OCI-LY7 (cell line): ENCODE measurements around the gene ZNF503. TPM values are rescaled to one million over a fixed set of nuclear protein-coding genes. Genes with fewer than 3 reads are reported as not detected.

Experiments used
- BruUV-seq: library from RNA; stranded (reverse); fragments of 400-500 nt; replicated peaks from 2 replicates; lab custom pipeline; 2021; lab: Mats Ljungman, UMichigan
- CTCF ChIA-PET: fragments of 300-600 bp; sonication (Branson Sonifier 250); formaldehyde crosslinking; loops from one replicate; lab custom pipeline; 2022; ENCODE audit warnings: antibody characterized with exemption; ENCODE audit not compliant: unreplicated experiment; lab: Charles Lee
- POLR2A ChIA-PET: fragments of 300-600 bp; sonication (Branson Sonifier 250); formaldehyde crosslinking; loops from one replicate; lab custom pipeline; 2022; ENCODE audit warnings: antibody characterized with exemption; lab: Charles Lee
- DNase-seq: peaks from one replicate; pipeline ENCODE4 v3.0.0-alpha.2; 2015; ENCODE audit warnings: low spot score
- H2AFZ ChIP-seq: fragments of 200-600 bp; sonication (generic), shearing (Covaris generic); 2 replicates; pipeline ENCODE4 v1.6.1; 2014; ENCODE audit warnings: mild to moderate bottlenecking, antibody characterized with exemption, low read length, moderate library complexity
- H3K27ac ChIP-seq: fragments of 200-600 bp; sonication (generic); 2 replicates; pipeline ENCODE4 v1.5.1; 2014; ENCODE audit warnings: mixed run types, low read depth, mild to moderate bottlenecking, moderate library complexity, low read length, inconsistent platforms; ENCODE audit not compliant: poor library complexity, severe bottlenecking
- H3K36me3 ChIP-seq: fragments of 200-600 bp; sonication (generic); 2 replicates; pipeline ENCODE4 v1.6.1; 2014; ENCODE audit warnings: mild to moderate bottlenecking, antibody characterized with exemption, low read length, moderate library complexity, mixed read lengths; ENCODE audit not compliant: insufficient read depth
- H3K4me1 ChIP-seq: fragments of 200-600 bp; sonication (generic); 2 replicates; pipeline ENCODE4 v1.5.1; 2014; ENCODE audit warnings: mild to moderate bottlenecking, low read length; ENCODE audit not compliant: insufficient read depth, poor library complexity, severe bottlenecking
- H3K4me2 ChIP-seq: fragments of 200-600 bp; sonication (generic); 2 replicates; pipeline ENCODE4 v1.6.1; 2014; ENCODE audit warnings: mild to moderate bottlenecking, low read length
- H3K4me3 ChIP-seq: fragments of 200-600 bp; sonication (generic); 2 replicates; pipeline ENCODE4 v1.5.1; 2014; ENCODE audit warnings: mild to moderate bottlenecking, low read depth, low read length; ENCODE audit not compliant: poor library complexity, severe bottlenecking
- H3K79me2 ChIP-seq: fragments of 200-600 bp; sonication (generic); 2 replicates; pipeline ENCODE4 v1.6.1; 2016; ENCODE audit warnings: low read depth, mild to moderate bottlenecking, low read length, moderate library complexity, mixed read lengths; ENCODE audit not compliant: insufficient read depth
- H3K9me2 ChIP-seq: fragments of 200-600 bp; sonication (generic); 2 replicates; pipeline ENCODE4 v1.6.1; 2016; ENCODE audit warnings: mild to moderate bottlenecking, low read length, mixed read lengths; ENCODE audit not compliant: insufficient read depth
- H3K9me3 ChIP-seq: fragments of 200-600 bp; sonication (generic); 2 replicates; pipeline ENCODE4 v1.6.1; 2014; ENCODE audit warnings: mild to moderate bottlenecking, mixed run types, low read length, mixed read lengths
- H4K20me1 ChIP-seq: fragments of 200-600 bp; sonication (generic); 2 replicates; pipeline ENCODE4 v1.6.1; 2014; ENCODE audit warnings: mild to moderate bottlenecking, antibody characterized with exemption, low read length, moderate library complexity, mixed read lengths; ENCODE audit not compliant: insufficient read depth
- CTCF ChIP-seq: fragments of 200-600 bp; sonication (generic); conservative IDR thresholded peaks from 2 replicates; pipeline ENCODE4 v1.5.1; 2014; ENCODE audit warnings: mild to moderate bottlenecking, antibody characterized with exemption, low read length, moderate library complexity, mixed read lengths
- EZH2phosphoT487 ChIP-seq: fragments of 200-600 bp; sonication (generic); IDR thresholded peaks from 2 replicates; pipeline ENCODE4 v1.6.1; 2018; ENCODE audit warnings: low read depth, borderline replicate concordance, mild to moderate bottlenecking, mixed run types, antibody characterized with exemption, low read length, moderate library complexity, mixed read lengths
- intact Hi-C: fragments of 100-400 bp; cut with micrococcal nuclease; formaldehyde crosslinking; loops from one replicate; pipeline ENCODE4 v1.10.0; 2022; ENCODE audit not compliant: unreplicated experiment
- total RNA-seq, 2 experiments: library from RNA; depleted of rRNA in 1 of 2; stranded (reverse); fragments of >200 nt in 1 of 2; shearing (Covaris generic) in 1 of 2; gene quantifications; 2 replicates each; pipeline ENCODE4 v1.2.3, GENCODE V29; 2014 to 2022

ZNF503 gene
- total RNA-seq, 2 experiments from 2014 or later, result not detected

GRCh38 chr10:75358835-75359421, 42.6 kb downstream of the ZNF503 start:
- no peak overlapping the region for H3K27ac ChIP-seq
- H3K79me2 ChIP-seq, result no peaks in the 10 kb centered on the region
- no peak for TF ChIP-seq CTCF
- no peak for TF ChIP-seq EZH2phosphoT487
- no peak for DNase-seq
- H3K4me2 ChIP-seq, result no peak overlapping the region
- no peaks in the 10 kb centered on the region for H3K4me1 ChIP-seq
- H3K9me2 ChIP-seq, result no peaks in the 10 kb centered on the region
- POLR2A ChIA-PET, result no interaction called here
- no peaks in the 10 kb centered on the region for H4K20me1 ChIP-seq
- no peak overlapping the region for H3K4me3 ChIP-seq
- no peak overlapping the region for H2AFZ ChIP-seq
- no peaks in the 10 kb centered on the region for H3K36me3 ChIP-seq
- CTCF ChIA-PET, result no interaction called here
- intact Hi-C loops, result no loop called here
- no peaks in the 10 kb centered on the region for H3K9me3 ChIP-seq
- no TSS peak for BruUV-seq

GRCh38 chr10:75358132-75358531, 43.4 kb downstream of the ZNF503 start:
- no peaks in the 10 kb centered on the region for H3K9me2 ChIP-seq
- DNase-seq, result no peak
- no peaks in the 10 kb centered on the region for H4K20me1 ChIP-seq
- no peaks in the 10 kb centered on the region for H3K9me3 ChIP-seq
- no peaks in the 10 kb centered on the region for H3K36me3 ChIP-seq
- no TSS peak for BruUV-seq
- intact Hi-C loops, result no loop called here
- TF ChIP-seq EZH2phosphoT487 (no peak), CTCF (no peak)
- H2AFZ ChIP-seq, result no peak overlapping the region
- H3K27ac ChIP-seq, result no peak overlapping the region
- no peaks in the 10 kb centered on the region for H3K4me1 ChIP-seq
- no peak overlapping the region for H3K4me3 ChIP-seq
- H3K79me2 ChIP-seq, result no peaks in the 10 kb centered on the region
- ChIA-PET CTCF (no interaction called here), POLR2A (no interaction called here)
- H3K4me2 ChIP-seq, result no peak overlapping the region

DNA sequence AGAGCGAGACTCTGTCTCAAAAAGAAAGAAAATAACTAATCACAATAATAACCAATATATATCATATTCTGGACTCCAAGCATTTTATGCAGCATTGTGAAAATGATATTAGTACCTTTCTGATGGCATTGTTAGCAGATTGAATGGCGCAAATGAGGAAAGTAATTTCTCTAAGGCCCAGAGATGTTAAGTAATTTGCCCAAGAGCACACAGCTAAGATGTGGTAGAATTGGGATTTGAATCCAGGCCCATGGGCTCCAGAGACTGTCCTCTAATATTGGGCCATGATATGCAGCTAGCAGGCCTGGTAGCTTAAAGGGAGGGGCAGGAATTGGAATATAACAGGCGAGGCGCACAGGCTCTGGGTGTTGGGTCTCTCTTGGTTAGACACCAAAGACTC, 44.1 kb downstream of the ZNF503 start:
- Histone ChIP-seq H2AFZ (no peak overlapping the region), H3K79me2 (no peaks in the 10 kb centered on the region), H3K9me2 (no peaks in the 10 kb centered on the region), H3K4me2 (no peak overlapping the region), H3K27ac (no peak overlapping the region), H3K9me3 (no peaks in the 10 kb centered on the region), H3K4me1 (no peaks in the 10 kb centered on the region), H3K4me3 (no peak overlapping the region), H3K36me3 (no peaks in the 10 kb centered on the region), H4K20me1 (no peaks in the 10 kb centered on the region)
- TF ChIP-seq EZH2phosphoT487 (no peak), CTCF (no peak)
- ChIA-PET POLR2A (no interaction called here), CTCF (no interaction called here)
- intact Hi-C loops, result no loop called here
- no TSS peak for BruUV-seq
- DNase-seq, result no peak
